ENCODE results near the gene NTM. TPM values are rescaled to one million over a fixed set of nuclear protein-coding genes. Genes with fewer than 3 reads are reported as not detected.

NTM gene
- total RNA-seq, 1 donor, result not detected

- no peak for DNase-seq (ENCODE audit: low read depth in 2 of 3, low spot score in 2 of 3)
Observed at GRCh38 chr11:132020001-132020400, 649.6 kb downstream of the NTM start.

- DNase-seq (ENCODE audit: low read depth in 2 of 3, low spot score in 2 of 3), result no peak
Observed at GRCh38 chr11:132022285-132022684, 651.9 kb downstream of the NTM start.

GRCh38 chr11:132022733-132023478 is 652.5 kb downstream of the NTM start:
- DNase-seq (ENCODE audit: low read depth in 2 of 3, low spot score in 2 of 3), result no peak

DNA sequence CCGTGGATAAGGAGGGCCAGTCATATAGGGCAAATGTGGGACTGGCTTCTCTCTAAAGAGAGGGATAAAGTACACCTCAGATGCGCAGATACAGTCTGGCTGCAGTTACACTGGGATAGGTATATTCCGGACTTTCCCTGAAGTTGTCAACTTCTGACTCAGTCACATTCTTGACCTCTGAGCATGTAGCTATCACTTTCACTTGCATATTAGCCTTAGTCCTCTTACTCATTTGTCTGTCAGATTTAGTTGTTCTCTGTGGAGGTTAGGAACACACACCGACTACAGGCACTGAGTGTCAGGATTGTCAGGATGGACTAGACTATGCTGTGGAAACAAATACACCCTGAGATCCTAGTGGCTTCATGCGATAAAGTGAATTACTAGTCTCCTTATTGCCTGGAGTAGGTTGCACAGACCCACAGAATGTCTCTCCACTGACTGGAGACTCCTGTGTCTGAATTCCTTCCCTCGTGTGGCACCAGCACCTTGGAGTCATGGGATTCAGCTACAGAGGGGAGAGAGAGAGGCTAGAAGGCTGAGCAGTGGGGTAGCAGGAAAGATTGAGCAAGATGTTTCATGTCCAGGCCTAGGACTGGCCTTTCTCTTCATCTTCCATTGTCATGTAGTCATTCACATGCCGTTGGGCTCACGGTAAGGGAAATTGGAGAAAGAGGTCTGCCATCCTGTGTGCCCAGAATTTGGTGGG is 654.3 kb downstream of the NTM start:
- no peak for DNase-seq (ENCODE audit: low read depth in 2 of 3, low spot score in 2 of 3)

DNA sequence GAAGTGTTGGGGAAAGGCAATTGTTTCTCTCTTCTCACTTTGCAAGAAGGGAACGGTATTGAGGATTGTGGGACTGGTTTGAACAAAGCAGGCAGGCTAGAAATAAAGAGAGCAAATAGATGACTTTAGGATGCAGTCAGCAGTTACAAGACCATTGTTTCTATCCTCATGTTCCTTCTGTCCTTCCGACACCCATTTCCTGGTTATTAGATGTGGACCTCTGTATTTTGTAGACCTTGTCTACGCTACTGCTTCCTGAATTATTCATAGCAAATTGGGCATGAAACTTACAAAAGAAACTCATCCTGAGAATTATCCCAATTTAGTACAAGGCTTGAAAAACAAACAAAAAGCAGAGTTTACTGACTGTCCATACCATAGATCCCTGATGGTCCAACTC is 656.3 kb downstream of the NTM start:
- DNase-seq (ENCODE audit: low read depth in 2 of 3, low spot score in 2 of 3), result no peak

- DNase-seq (ENCODE audit: low read depth in 2 of 3, low spot score in 2 of 3), result peak in 2 of 3 donors; percentile 9 to 81
Observed at GRCh38 chr11:132028380-132029240, 658.2 kb downstream of the NTM start.

- DNase-seq (ENCODE audit: low read depth in 2 of 3, low spot score in 2 of 3), result no peak
Observed at GRCh38 chr11:132030896-132031295, 660.5 kb downstream of the NTM start.

GRCh38 chr11:132032555-132032954 is 662.1 kb downstream of the NTM start:
- no peak for DNase-seq (ENCODE audit: low read depth in 2 of 3, low spot score in 2 of 3)

DNA sequence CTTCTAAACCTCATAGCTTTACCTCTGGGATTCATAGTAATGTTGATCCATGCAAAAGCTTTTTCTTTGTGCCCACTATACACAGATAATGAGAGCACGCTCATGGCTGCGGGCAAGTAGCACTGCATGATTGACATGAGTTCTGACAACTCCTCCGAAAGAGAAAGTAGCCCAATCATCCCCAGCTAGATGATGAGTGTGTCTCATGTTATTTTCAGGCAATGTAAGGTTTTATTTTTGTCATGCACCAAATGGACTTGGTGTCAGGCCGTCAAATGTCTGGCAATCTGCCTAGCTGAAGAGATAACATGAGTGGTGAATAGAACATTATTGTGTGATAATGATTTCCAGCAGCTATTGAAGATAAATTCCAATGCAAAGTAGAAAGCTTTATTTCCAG is 662.6 kb downstream of the NTM start:
- no peak for DNase-seq (ENCODE audit: low read depth in 2 of 3, low spot score in 2 of 3)

GRCh38 chr11:132035228-132035627 is 664.8 kb downstream of the NTM start:
- DNase-seq (ENCODE audit: low read depth in 2 of 3, low spot score in 2 of 3), result no peak

DNA sequence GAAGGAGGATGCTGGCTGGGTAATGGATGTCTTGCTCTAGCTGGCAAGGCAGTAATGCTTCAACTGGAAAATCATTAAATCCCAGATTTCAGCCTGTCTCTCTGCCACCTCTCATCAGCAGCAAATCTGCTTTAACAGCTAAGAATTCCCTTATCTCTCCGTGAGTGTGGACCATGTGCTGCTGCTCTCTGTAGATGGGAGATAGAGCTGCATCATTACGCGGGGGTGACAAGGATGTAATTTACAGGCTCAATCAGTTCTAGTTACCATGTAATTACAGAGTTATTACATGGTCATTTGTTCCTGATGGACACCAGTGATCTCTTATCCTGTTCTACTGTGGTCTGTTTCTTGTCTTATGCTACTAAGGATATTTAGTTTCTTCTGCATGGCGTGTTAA is 665.4 kb downstream of the NTM start:
- DNase-seq (ENCODE audit: low read depth in 2 of 3, low spot score in 2 of 3), result no peak

DNA sequence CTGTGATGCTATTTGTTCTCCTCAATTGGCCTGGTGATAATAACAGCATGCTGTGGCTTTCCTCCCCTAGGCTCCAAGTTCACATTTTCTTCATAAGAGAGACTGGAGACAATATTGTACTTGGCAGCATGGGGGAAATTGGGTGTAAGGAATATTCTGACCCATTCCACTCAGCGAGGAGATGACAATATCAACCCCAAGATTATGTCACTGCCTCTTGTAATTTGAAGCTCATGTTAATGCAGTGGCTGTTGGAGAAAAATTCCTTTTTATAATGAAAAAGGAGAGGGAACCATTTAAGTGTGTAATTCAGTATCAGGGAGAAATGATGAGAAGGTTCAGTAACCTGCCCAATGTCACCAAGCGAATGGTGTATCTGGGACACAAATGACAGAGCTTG is 665.8 kb downstream of the NTM start:
- DNase-seq (ENCODE audit: low read depth in 2 of 3, low spot score in 2 of 3), result no peak

DNA sequence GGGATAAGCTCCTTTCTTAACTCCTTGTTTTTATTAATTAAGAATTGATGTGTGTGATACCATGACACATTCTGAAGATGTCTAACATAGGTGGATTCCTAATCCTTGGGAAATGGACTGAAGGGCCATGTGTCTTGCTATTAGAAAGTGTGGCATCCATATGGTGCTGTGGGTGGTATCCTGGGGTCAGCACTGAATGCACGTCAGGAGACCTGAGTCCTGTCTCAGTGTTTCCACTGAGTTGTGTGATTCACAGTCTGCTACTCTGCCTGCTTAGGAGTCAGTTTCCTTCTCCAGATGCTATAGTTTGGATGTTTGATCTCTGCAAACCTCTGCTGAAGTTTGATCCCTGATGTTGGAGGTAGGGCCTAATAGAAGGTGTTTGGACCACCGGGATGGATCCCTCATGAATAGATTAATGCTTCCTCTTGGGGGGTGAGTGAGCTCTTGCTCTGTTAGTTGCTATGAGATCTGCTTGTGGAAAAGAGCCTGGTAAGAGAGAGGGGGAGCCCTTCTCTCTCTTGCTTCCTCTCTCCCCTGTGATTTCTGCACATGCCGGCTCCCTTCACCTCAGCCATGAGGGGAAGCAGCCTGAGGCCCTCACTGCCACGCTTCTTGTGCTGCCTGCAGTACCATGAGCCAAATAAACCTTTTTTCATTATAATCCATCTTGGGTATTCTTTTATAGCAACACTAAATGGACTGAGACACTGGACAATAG is 666.5 kb downstream of the NTM start:
- DNase-seq (ENCODE audit: low read depth in 2 of 3, low spot score in 2 of 3), result no peak

GRCh38 chr11:132037467-132037862 is 667.0 kb downstream of the NTM start:
- DNase-seq (ENCODE audit: low read depth in 2 of 3, low spot score in 2 of 3), result no peak

DNA sequence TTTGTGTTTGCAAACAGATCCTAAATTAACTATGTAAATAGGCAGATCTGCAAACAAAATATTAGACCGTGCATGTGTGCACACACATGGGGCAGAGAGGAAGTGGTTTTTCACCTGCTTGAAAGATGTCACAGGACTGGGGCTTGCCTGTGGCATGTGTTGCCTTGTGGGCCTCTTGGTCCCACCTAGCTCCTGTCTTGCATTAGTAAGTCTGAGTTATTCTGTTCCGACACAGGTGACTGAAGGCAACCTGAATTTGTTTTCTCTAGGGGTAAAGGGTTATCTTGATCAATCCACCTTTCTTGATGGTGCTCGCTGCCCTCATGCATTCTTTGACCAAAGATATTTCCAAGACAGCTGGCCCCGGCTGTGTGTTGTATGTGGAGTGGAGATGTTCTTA is 667.5 kb downstream of the NTM start:
- no peak for DNase-seq (ENCODE audit: low read depth in 2 of 3, low spot score in 2 of 3)

GRCh38 chr11:132039521-132039920 is 669.1 kb downstream of the NTM start:
- DNase-seq (ENCODE audit: low read depth in 2 of 3, low spot score in 2 of 3), result no peak

DNA sequence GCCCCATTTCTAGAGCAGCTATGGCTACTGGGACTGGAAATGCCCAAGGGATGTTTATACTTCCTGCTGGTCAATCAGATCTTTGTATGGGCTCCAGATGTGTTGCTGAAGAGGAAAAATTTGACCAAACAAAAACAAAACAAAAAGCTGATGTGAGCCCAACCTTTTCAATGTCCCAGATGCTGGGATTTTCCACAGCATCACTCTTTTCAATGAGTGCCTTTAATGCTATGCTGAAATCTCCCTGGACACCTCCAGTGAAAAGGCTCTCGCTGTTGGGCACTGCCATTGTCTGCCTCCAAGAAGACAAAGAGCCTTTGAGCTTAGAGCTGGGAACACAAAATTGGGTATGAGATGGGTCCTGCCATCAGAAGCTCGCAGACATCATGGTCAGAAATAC is 671.9 kb downstream of the NTM start:
- DNase-seq (ENCODE audit: low read depth in 2 of 3, low spot score in 2 of 3), result no peak

- DNase-seq (ENCODE audit: low read depth in 2 of 3, low spot score in 2 of 3), result no peak
Observed at GRCh38 chr11:132043714-132044113, 673.3 kb downstream of the NTM start.

- DNase-seq (ENCODE audit: low read depth in 2 of 3, low spot score in 2 of 3), result no peak
Observed at GRCh38 chr11:132045107-132045506, 674.7 kb downstream of the NTM start.

GRCh38 chr11:132046288-132046865 is 676.0 kb downstream of the NTM start:
- no peak for DNase-seq (ENCODE audit: low read depth in 2 of 3, low spot score in 2 of 3)

All from hematopoietic multipotent progenitor cell (in vitro differentiated cells).